IMR-90 (cell line): ENCODE measurements around the gene LY6G6D. TPM values are rescaled to one million over a fixed set of nuclear protein-coding genes. Genes with fewer than 3 reads are reported as not detected.

Experiments used
- ATAC-seq: fragments of 200-7000 bp; cut with Tn5 transposase; 2 replicates; pipeline ENCODE4 v1.9.1; 2020; ENCODE audit warnings: low read depth, mild to moderate bottlenecking, moderate library complexity
- BruUV-seq: library from RNA; stranded (reverse); fragments of 400-500 nt; replicated peaks from 2 replicates; lab custom pipeline; 2021; lab: Mats Ljungman, UMichigan
- CTCF ChIA-PET: fragments of 300-600 bp; formaldehyde crosslinking; extraction: SDS; loops from one replicate; lab custom pipeline; 2021; ENCODE audit warnings: antibody characterized with exemption; lab: Yijun Ruan, JAX
- POLR2A ChIA-PET: fragments of 300-600 bp; sonication (Branson Sonifier 250); formaldehyde crosslinking; loops from one replicate; lab custom pipeline; 2022; ENCODE audit warnings: antibody characterized with exemption; ENCODE audit not compliant: unreplicated experiment; lab: Charles Lee
- DNase-seq: peaks from one replicate; pipeline ENCODE4 v3.0.0; 2013
- H2AFZ ChIP-seq: replicated peaks from 2 replicates; pipeline ENCODE3; 2013; ENCODE audit warnings: low read length, mild to moderate bottlenecking; ENCODE audit not compliant: poor library complexity
- H2AK5ac ChIP-seq: 2 replicates; pipeline ENCODE4 v1.6.1; 2013; ENCODE audit warnings: low read depth, low read length, inconsistent platforms
- H2AK9ac ChIP-seq: replicated peaks from 2 replicates; pipeline ENCODE3; 2013; ENCODE audit warnings: mild to moderate bottlenecking, low read depth, low read length, moderate library complexity; ENCODE audit not compliant: poor library complexity
- H2BK120ac ChIP-seq: 2 replicates; pipeline ENCODE4 v1.6.1; 2013; ENCODE audit warnings: low read depth, low read length, inconsistent platforms
- H2BK15ac ChIP-seq: 3 replicates; pipeline ENCODE4 v1.6.1; 2013; ENCODE audit warnings: low read depth, low read length, inconsistent platforms
- H2BK20ac ChIP-seq: 2 replicates; pipeline ENCODE4 v1.6.1; 2013; ENCODE audit warnings: low read depth, mild to moderate bottlenecking, inconsistent platforms, low read length, moderate library complexity
- H2BK5ac ChIP-seq: 2 replicates; pipeline ENCODE4 v1.6.1; 2013; ENCODE audit warnings: mild to moderate bottlenecking, low read depth, low read length, inconsistent platforms; ENCODE audit not compliant: poor library complexity, severe bottlenecking
- H3K14ac ChIP-seq: replicated peaks from 2 replicates; pipeline ENCODE4 v1.6.1; 2013; ENCODE audit warnings: low read depth, low read length, inconsistent platforms
- H3K18ac ChIP-seq: 2 replicates; pipeline ENCODE4 v1.6.1; 2013; ENCODE audit warnings: low read depth, low read length, control low read depth
- H3K23ac ChIP-seq: 2 replicates; pipeline ENCODE4 v1.6.1; 2013; ENCODE audit warnings: low read depth, low read length, inconsistent platforms
- H3K27ac ChIP-seq: 2 replicates; pipeline ENCODE4 v1.5.1; 2013; ENCODE audit warnings: mild to moderate bottlenecking, control low read depth, low read length; ENCODE audit not compliant: insufficient read depth
- H3K27me3 ChIP-seq: 2 replicates; pipeline ENCODE4 v1.6.1; 2013; ENCODE audit warnings: low read length; ENCODE audit not compliant: control insufficient read depth, insufficient read depth
- H3K36me3 ChIP-seq: 2 replicates; pipeline ENCODE4 v1.6.1; 2013; ENCODE audit warnings: low read length, mixed read lengths; ENCODE audit not compliant: control insufficient read depth, insufficient read depth
- H3K4ac ChIP-seq: 2 replicates; pipeline ENCODE4 v1.6.1; 2013; ENCODE audit warnings: low read depth, low read length, inconsistent platforms
- H3K4me1 ChIP-seq: 2 replicates; pipeline ENCODE4 v1.6.1; 2013; ENCODE audit warnings: low read length, mixed read lengths; ENCODE audit not compliant: control insufficient read depth, insufficient read depth
- H3K4me2 ChIP-seq: 2 replicates; pipeline ENCODE4 v1.6.1; 2013; ENCODE audit warnings: low read depth, mild to moderate bottlenecking, control low read depth, low read length, moderate library complexity
- H3K4me3 ChIP-seq: 2 replicates; pipeline ENCODE4 v1.5.1; 2013; ENCODE audit warnings: low read depth, mild to moderate bottlenecking, control low read depth, low read length, moderate library complexity; ENCODE audit not compliant: insufficient read depth
- H3K56ac ChIP-seq: 2 replicates; pipeline ENCODE4 v1.6.1; 2013; ENCODE audit warnings: low read length, inconsistent platforms; ENCODE audit not compliant: insufficient read depth; ENCODE audit errors: extremely low read depth
- H3K79me1 ChIP-seq, 2 experiments: 2 replicates each; pipeline ENCODE4 v1.6.1; 2013; ENCODE audit warnings: low read length in 2 of 2, inconsistent platforms in 1 of 2, low read depth in 1 of 2
- H3K9ac ChIP-seq: 2 replicates; pipeline ENCODE4 v1.6.1; 2013; ENCODE audit warnings: low read depth, low read length, control low read depth
- H3K9me1 ChIP-seq: 2 replicates; pipeline ENCODE4 v1.6.1; 2013; ENCODE audit warnings: low read length, inconsistent platforms; ENCODE audit not compliant: insufficient read depth
- H3K9me3 ChIP-seq: 2 replicates; pipeline ENCODE4 v1.6.1; 2013; ENCODE audit warnings: low read length; ENCODE audit not compliant: control insufficient read depth, insufficient read depth
- H4K20me1 ChIP-seq: 2 replicates; pipeline ENCODE4 v1.6.1; 2013; ENCODE audit warnings: low read length, inconsistent platforms; ENCODE audit not compliant: insufficient read depth
- H4K5ac ChIP-seq: 2 replicates; pipeline ENCODE4 v1.6.1; 2013; ENCODE audit warnings: mild to moderate bottlenecking, low read depth, low read length, control low read depth
- H4K8ac ChIP-seq, 2 experiments: 2 replicates each; pipeline ENCODE4 v1.6.1; 2013; ENCODE audit warnings: low read depth in 2 of 2, low read length in 2 of 2, control low read depth in 1 of 2, inconsistent platforms in 1 of 2
- H4K91ac ChIP-seq: 2 replicates; pipeline ENCODE4 v1.6.1; 2013; ENCODE audit warnings: low read depth, low read length, inconsistent platforms; ENCODE audit not compliant: insufficient read depth
- CTCF ChIP-seq: conservative IDR thresholded peaks from 2 replicates; pipeline ENCODE4 v1.5.1; 2012; ENCODE audit warnings: mild to moderate bottlenecking, low read depth, low read length, improper control_type of control experiment
- ELK1 ChIP-seq: fragments of 150-350 bp; IDR thresholded peaks from 2 replicates; pipeline ENCODE4 v1.6.1; 2016; ENCODE audit warnings: low read depth, mild to moderate bottlenecking, low read length, moderate library complexity, borderline replicate concordance
- MAZ ChIP-seq: IDR thresholded peaks from 2 replicates; pipeline ENCODE4 v1.6.1; 2012; ENCODE audit warnings: low read depth, mild to moderate bottlenecking, low read length, improper control_type of control experiment, moderate library complexity, borderline replicate concordance
- NFE2L2 ChIP-seq: fragments of 150-350 bp; IDR thresholded peaks from 2 replicates; pipeline ENCODE4 v1.6.1; 2016; ENCODE audit warnings: low read depth, mild to moderate bottlenecking, low read length
- POLR2A ChIP-seq: IDR thresholded peaks from 2 replicates; pipeline ENCODE4 v1.6.1; 2012; ENCODE audit warnings: mild to moderate bottlenecking, low read depth, low read length
- RFX5 ChIP-seq: IDR thresholded peaks from 2 replicates; pipeline ENCODE4 v1.8.0; 2012; ENCODE audit warnings: low read depth, mild to moderate bottlenecking, low read length, moderate library complexity
- USF2 ChIP-seq: fragments of 150-350 bp; IDR thresholded peaks from 2 replicates; pipeline ENCODE4 v1.6.1; 2017; ENCODE audit warnings: mild to moderate bottlenecking, antibody characterized with exemption, low read length, low read depth
- WGBS, 2 experiments: methylation state at CpG; one replicate each; pipeline versions ENCODE4 v1.1.5 to v1.1.7; 2013; ENCODE audit warnings: missing lambda C conversion rate in 2 of 2; ENCODE audit not compliant: insufficient read length in 1 of 2; ENCODE audit errors: extremely low coverage in 2 of 2; 5-methylcytosine and 5-hydroxymethylcytosine counted together
- dilution Hi-C: fragments of 300-500 bp; cut with HindIII; formaldehyde crosslinking; loops from one replicate; pipeline ENCODE4 v1.14.3; 2018; ENCODE audit warnings: low sequenced_read_pairs; ENCODE audit not compliant: unreplicated experiment
- in situ Hi-C: fragments of 300-500 bp; cut with MboI; formaldehyde crosslinking; loops from 3 replicates; pipeline ENCODE4 v1.14.3; 2019; ENCODE audit warnings: low sequenced_read_pairs, inconsistent platforms, mixed read lengths
- intact Hi-C: fragments of 100-400 bp; cut with micrococcal nuclease; formaldehyde crosslinking; loops from 2 replicates; pipeline ENCODE4 v1.10.0; 2022
- polyA plus RNA-seq, 3 experiments: library from polyadenylated mRNA; depleted of rRNA; stranded (reverse); fragments of >200 nt; gene quantifications; 2 replicates each; pipeline ENCODE4 v1.2.3, GENCODE V29; 2012; ENCODE audit warnings: low replicate concordance in 1 of 3
- total RNA-seq: library from RNA; depleted of rRNA; stranded (reverse); fragments of >200 nt; gene quantifications from 2 replicates; pipeline ENCODE4 v1.2.3, GENCODE V29; 2012

Gene LY6G6D
- total and polyA plus RNA-seq, 2 of the 4 experiments (the other 2 are of a cell fraction), result not detected

- no peak overlapping the region for H3K9ac ChIP-seq
- H4K5ac ChIP-seq, result no peak overlapping the region
- DNase-seq (no peak), ATAC-seq (no peak)
- H3K9me3 ChIP-seq, result no peaks in the 10 kb centered on the region
- no peaks in the 10 kb centered on the region for H3K27me3 ChIP-seq
- no peak overlapping the region for H2AK9ac ChIP-seq
- H3K4ac ChIP-seq, result no peak overlapping the region
- H2BK20ac ChIP-seq, result no peak overlapping the region
- H3K4me3 ChIP-seq, result no peak overlapping the region
- in situ Hi-C loops (no loop called here), intact Hi-C loops (no loop called here), dilution Hi-C loops (no loop called here)
- no peaks in the 10 kb centered on the region for H3K9me1 ChIP-seq
- H2BK120ac ChIP-seq, result no peak overlapping the region
- ChIA-PET POLR2A (no interaction called here), CTCF (no interaction called here)
- peaks cover 16% of the 10 kb centered on the region for H3K36me3 ChIP-seq
- H3K27ac ChIP-seq, result no peak overlapping the region
- H3K79me1 ChIP-seq, result peaks cover 0 to 3% of the 10 kb centered on the region in 2 experiments; a peak in 1 of 4 replicates
- WGBS, 2 experiments, result no CpG with 5 or more reads among the region's 6 CpGs
- H3K14ac ChIP-seq, result no peak overlapping the region
- no peak overlapping the region for H2AK5ac ChIP-seq
- H4K8ac ChIP-seq, result no peak overlapping the region; a peak in 1 of 4 replicates
- no peak overlapping the region for H3K18ac ChIP-seq
- H3K4me1 ChIP-seq, result peaks cover 9% of the 10 kb centered on the region
- H2BK5ac ChIP-seq, result no peak overlapping the region
- no peaks in the 10 kb centered on the region for H4K20me1 ChIP-seq
- BruUV-seq, result no TSS peak
- TF ChIP-seq RFX5, result no peak
- 0 out of 2 replicates have a peak, but pooled peaks have one; percentile 24 for TF ChIP-seq POLR2A
- no peak for TF ChIP-seq ELK1
- no peak for TF ChIP-seq NFE2L2
- no peak for TF ChIP-seq CTCF
- TF ChIP-seq MAZ, result no peak
- TF ChIP-seq USF2, result no peak
- H3K23ac ChIP-seq, result no peak overlapping the region
- no peak overlapping the region for H4K91ac ChIP-seq
- no peak overlapping the region for H3K56ac ChIP-seq
- H2AFZ ChIP-seq, result peak overlapping the region; percentile 28
- H2BK15ac ChIP-seq, result no peak overlapping the region
- H3K4me2 ChIP-seq, result no peak overlapping the region
These were observed 38.2 kb upstream of the LY6G6D start for GRCh38 chr6:31676904-31677303.
